ENCODE measurements around the gene INAVA.

DNA sequence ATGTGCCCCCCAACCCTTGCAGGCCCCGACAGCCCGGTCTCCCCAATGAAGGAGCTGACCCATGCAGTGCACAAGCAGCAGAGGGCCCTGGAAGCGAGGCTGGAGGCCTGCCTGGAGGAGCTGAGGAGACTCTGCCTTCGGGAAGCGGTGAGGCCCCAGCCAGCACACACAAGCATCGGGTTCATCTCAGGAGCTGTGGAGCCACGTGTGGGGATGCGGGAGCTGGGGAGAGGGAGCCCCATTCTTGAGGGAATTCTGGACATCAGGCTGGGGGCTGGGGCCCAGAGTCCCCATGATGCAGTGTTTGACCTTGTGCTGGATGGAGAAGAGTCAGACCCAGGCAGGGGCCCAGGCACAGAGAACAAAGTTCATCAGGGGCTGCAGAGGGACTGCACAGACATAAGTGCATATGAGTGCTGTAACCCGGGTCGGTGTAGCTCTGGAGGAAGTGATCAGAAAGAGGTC lies 4.8 kb downstream of the INAVA start:
- no peak for TF ChIP-seq POLR2A (IDR thresholded peaks at IDR 0.05; ENCODE audit: low read length)
- no peak for TF ChIP-seq GATA1 (IDR thresholded peaks at IDR 0.05; ENCODE audit: low read depth, low read length)

All from erythroblast (primary cell).